ENCODE measurements around the gene SNRNP200. TPM values are rescaled to one million over a fixed set of nuclear protein-coding genes. Genes with fewer than 3 reads are reported as not detected.
A peak's percentile ranks its signal among the peaks of the same experiment; 100 is the strongest.

Gene SNRNP200
- total and polyA plus RNA-seq, 2 donors (not counting 1 experiment from before 2014, with no cell fraction given): 211 to 216 TPM

DNA sequence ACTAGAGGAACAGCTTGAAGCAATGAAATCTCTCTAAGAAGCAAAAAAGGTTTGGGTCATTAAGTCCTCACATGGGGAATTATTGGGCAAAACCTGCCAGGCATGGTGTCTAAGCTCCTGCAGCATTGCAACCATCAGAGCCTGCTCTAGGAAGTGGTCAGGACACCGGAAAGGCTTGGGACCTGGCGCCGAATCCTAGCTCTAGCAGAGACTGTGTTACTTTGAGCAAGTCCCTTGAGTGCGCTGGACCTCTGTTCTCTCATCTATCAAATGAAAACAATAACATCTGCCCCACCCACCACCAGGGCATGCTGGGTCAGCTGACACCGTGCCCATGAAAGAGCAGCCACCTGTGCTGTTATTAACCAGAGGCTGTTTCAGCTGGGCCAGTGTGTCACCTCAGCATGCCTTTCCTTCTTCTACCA is 45.8 kb downstream of the SNRNP200 start:
- no peaks in the 10 kb centered on the region for H3K27me3 Mint-ChIP-seq
- Histone ChIP-seq H3K9me3 (ENCODE audit: control extremely low read depth in 1 of 3, control insufficient read depth in 2 of 3, insufficient read depth in 1 of 3, low read length in 2 of 3) (no peaks in the 10 kb centered on the region), H3K4me3 (ENCODE audit: control extremely low read depth in 1 of 5, extremely low read depth in 1 of 5, insufficient read depth in 1 of 5, low read depth in 2 of 5, low read length in 4 of 5) (no peak overlapping the region), H2AFZ (ENCODE audit: insufficient read depth, low read depth, low read length, poor library complexity, severe bottlenecking) (no peak overlapping the region), H3K9ac (ENCODE audit: low read length) (no peak overlapping the region), H3K27ac (ENCODE audit: low read length in 2 of 2) (peak overlapping the region; percentile 44 to 64), H3K27me3 (replicated peaks in 1 of 4; ENCODE audit: control extremely low read depth in 1 of 4, control insufficient read depth in 3 of 4, insufficient read depth in 4 of 4, low read length in 3 of 4) (no peaks in the 10 kb centered on the region), H3K36me3 (replicated peaks in 1 of 2; ENCODE audit: control extremely low read depth in 1 of 2, control insufficient read depth in 1 of 2, extremely low read depth in 1 of 2, insufficient read depth in 2 of 2, low read length in 1 of 2) (peaks cover 0 to 39% of the 10 kb centered on the region in 2 experiments), H3K4me1 (ENCODE audit: control insufficient read depth in 2 of 2, insufficient read depth in 2 of 2, low read length in 2 of 2) (peaks cover 72 to 80% of the 10 kb centered on the region in 2 donors), H3K79me2 (ENCODE audit: control insufficient read depth, insufficient read depth, low read length) (peaks cover 90% of the 10 kb centered on the region), H4K20me1 (ENCODE audit: control insufficient read depth, insufficient read depth, low read length, poor library complexity, severe bottlenecking) (peaks cover 47% of the 10 kb centered on the region), H3K4me2 (replicated peaks; ENCODE audit: low read depth, low read length, poor library complexity, severe bottlenecking) (peak overlapping the region; percentile 51)
- intact Hi-C loops (cut with micrococcal nuclease): no loop called here
- WGBS (ENCODE audit: insufficient coverage): 51% methylated on average over 5 of the region's 5 CpGs
- ChIA-PET POLR2A (interaction anchor here (1.2 to 2.6 kb wide), 2 partner anchors 18 to 51 kb away, joined by 5 to 14 read pairs; partner anchors contain the start of gene STARD7), CTCF (interaction anchor here (0.8 to 5.1 kb wide), 11 partner anchors 9 to 267 kb away, joined by 3 to 39 read pairs (median 9); partner anchors contain the start of genes ANKRD36C, ASTL and STARD7)
- TF ChIP-seq, protein P1, sequence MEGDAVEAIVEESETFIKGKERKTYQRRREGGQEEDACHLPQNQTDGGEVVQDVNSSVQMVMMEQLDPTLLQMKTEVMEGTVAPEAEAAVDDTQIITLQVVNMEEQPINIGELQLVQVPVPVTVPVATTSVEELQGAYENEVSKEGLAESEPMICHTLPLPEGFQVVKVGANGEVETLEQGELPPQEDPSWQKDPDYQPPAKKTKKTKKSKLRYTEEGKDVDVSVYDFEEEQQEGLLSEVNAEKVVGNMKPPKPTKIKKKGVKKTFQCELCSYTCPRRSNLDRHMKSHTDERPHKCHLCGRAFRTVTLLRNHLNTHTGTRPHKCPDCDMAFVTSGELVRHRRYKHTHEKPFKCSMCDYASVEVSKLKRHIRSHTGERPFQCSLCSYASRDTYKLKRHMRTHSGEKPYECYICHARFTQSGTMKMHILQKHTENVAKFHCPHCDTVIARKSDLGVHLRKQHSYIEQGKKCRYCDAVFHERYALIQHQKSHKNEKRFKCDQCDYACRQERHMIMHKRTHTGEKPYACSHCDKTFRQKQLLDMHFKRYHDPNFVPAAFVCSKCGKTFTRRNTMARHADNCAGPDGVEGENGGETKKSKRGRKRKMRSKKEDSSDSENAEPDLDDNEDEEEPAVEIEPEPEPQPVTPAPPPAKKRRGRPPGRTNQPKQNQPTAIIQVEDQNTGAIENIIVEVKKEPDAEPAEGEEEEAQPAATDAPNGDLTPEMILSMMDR (IDR thresholded peaks at IDR 0.05): no peak
- no peak for TF ChIP-seq EZH2 (IDR thresholded peaks at IDR 0.05; ENCODE audit: borderline replicate concordance, insufficient read depth, low read depth, low read length, poor library complexity, severe bottlenecking)
- DNase-seq: peak; percentile 51
- H3K4me1 Mint-ChIP-seq: peaks cover 82% of the 10 kb centered on the region
- no peaks in the 10 kb centered on the region for H3K9me3 Mint-ChIP-seq (ENCODE audit: insufficient read depth)
- H3K4me3 Mint-ChIP-seq: peak overlapping the region; percentile 64
- peak; percentile 56 for ATAC-seq (ENCODE audit: low read depth)
- H3K27ac Mint-ChIP-seq: peak overlapping the region; percentile 92
